ENCODE results near the gene ZFAND3.

DNA sequence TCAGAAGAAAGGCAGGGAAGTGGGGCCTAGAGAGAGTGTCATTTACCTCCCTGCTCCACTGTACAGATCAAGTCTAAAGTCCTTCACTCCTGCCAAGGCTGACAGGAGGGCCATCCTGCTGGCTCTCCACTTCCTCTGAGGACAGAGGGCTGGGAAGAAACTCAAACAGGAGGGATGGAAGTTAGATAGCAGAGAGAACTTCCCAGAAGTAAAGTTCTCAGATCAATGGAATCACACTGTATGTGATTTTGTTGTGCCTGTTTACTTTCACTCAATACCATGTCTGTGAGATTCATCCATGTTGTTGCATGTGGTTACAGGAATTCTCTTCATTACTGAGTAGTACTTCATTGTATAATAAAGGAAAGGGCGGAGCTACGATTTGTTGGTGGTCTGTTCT is 32.3 kb upstream of the ZFAND3 start:
- TF ChIP-seq POLR2AphosphoS5 (IDR thresholded peaks at IDR 0.05), result no peak
- TF ChIP-seq, protein P1, sequence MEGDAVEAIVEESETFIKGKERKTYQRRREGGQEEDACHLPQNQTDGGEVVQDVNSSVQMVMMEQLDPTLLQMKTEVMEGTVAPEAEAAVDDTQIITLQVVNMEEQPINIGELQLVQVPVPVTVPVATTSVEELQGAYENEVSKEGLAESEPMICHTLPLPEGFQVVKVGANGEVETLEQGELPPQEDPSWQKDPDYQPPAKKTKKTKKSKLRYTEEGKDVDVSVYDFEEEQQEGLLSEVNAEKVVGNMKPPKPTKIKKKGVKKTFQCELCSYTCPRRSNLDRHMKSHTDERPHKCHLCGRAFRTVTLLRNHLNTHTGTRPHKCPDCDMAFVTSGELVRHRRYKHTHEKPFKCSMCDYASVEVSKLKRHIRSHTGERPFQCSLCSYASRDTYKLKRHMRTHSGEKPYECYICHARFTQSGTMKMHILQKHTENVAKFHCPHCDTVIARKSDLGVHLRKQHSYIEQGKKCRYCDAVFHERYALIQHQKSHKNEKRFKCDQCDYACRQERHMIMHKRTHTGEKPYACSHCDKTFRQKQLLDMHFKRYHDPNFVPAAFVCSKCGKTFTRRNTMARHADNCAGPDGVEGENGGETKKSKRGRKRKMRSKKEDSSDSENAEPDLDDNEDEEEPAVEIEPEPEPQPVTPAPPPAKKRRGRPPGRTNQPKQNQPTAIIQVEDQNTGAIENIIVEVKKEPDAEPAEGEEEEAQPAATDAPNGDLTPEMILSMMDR (IDR thresholded peaks at IDR 0.05), result no peak
- TF ChIP-seq POLR2A (IDR thresholded peaks at IDR 0.05; ENCODE audit: low read depth), result no peak
- no peak for TF ChIP-seq EP300 (IDR thresholded peaks at IDR 0.05)
